Sigmoid colon (tissue), 7 donors: ENCODE measurements around the gene CLEC16A. TPM values are rescaled to one million over a fixed set of nuclear protein-coding genes. Genes with fewer than 3 reads are reported as not detected.

Experiments used
- DNase-seq: peaks from one replicate; pipeline ENCODE4 v3.0.0-alpha.2; 2019
- H3K27ac ChIP-seq, 4 donors: fragments of 200-600 bp; sonication (generic); one replicate each; pipeline ENCODE4 v1.5.1; 2016 to 2019; ENCODE audit warnings: mild to moderate bottlenecking in 1 of 4
- H3K27me3 ChIP-seq, 3 donors: fragments of 200-600 bp; sonication (generic); one replicate each; pipeline ENCODE4 v1.5.1; 2019; ENCODE audit warnings: mild to moderate bottlenecking in 1 of 3
- H3K36me3 ChIP-seq, 4 donors: fragments of 200-600 bp; sonication (generic); one replicate each; pipeline ENCODE4 v1.5.1; 2016 to 2019
- H3K4me1 ChIP-seq, 4 donors: fragments of 200-600 bp; sonication (generic); one replicate each; pipeline ENCODE4 v1.5.1; 2017 to 2019
- H3K4me3 ChIP-seq, 4 donors: fragments of 200-600 bp; sonication (generic); one replicate each; pipeline ENCODE4 v1.5.1; 2017 to 2019; ENCODE audit warnings: mild to moderate bottlenecking in 2 of 4, moderate library complexity in 1 of 4
- H3K9me3 ChIP-seq, 4 donors: fragments of 200-600 bp in 3 of 4; sonication (generic) in 3 of 4; one replicate each; pipeline versions ENCODE4 v1.5.1 to v1.6.1; 2013 to 2019
- CTCF ChIP-seq, 4 experiments: fragments of 450-650 bp in 3 of 4; fragments of 200-600 bp in 1 of 4; IDR thresholded peaks; one replicate each; pipeline ENCODE4 v1.5.1; 2016 to 2019; ENCODE audit warnings: antibody characterized with exemption in 4 of 4, mild to moderate bottlenecking in 3 of 4, moderate library complexity in 2 of 4
- EP300 ChIP-seq, 4 donors: sonication (generic); formaldehyde crosslinking; IDR thresholded peaks; one replicate each; pipeline ENCODE4 v1.6.1; 2017; ENCODE audit warnings: antibody characterized with exemption in 4 of 4
- POLR2A ChIP-seq, 2 donors: fragments of 450-650 bp; IDR thresholded peaks; one replicate each; pipeline ENCODE4 v1.6.1; 2016; ENCODE audit warnings: antibody characterized with exemption in 2 of 2, mild to moderate bottlenecking in 2 of 2, moderate library complexity in 2 of 2
- POLR2AphosphoS5 ChIP-seq, 4 donors: sonication (generic); formaldehyde crosslinking; IDR thresholded peaks; one replicate each; pipeline ENCODE4 v1.6.1; 2017; ENCODE audit warnings: antibody characterized with exemption in 4 of 4
- WGBS, 2 donors: extraction: QIAGEN DNeasy Blood & Tissue Kit; methylation state at CpG; one replicate each; pipeline ENCODE4 v1.1.7; 2013; 5-methylcytosine and 5-hydroxymethylcytosine counted together
- intact Hi-C: fragments of 100-400 bp; cut with DNase I; formaldehyde crosslinking; loops from one replicate; pipeline ENCODE4 v1.15.1; 2023
- polyA plus RNA-seq, 3 donors: library from polyadenylated mRNA; stranded (reverse); fragments of 200-250 nt; gene quantifications; one replicate each; pipeline ENCODE4 v1.2.3, GENCODE V29; 2013
- total RNA-seq, 4 donors: library from RNA; depleted of rRNA; stranded (reverse); fragments of >200 nt; gene quantifications; one replicate each; pipeline ENCODE4 v1.1.0, GENCODE V29; 2016
- donor health status: healthy with polysubstance abuse.
- donor health status: Bipolar disorder and iron deficiency.
- donor health status: healthy.

CLEC16A gene
- total and polyA plus RNA-seq, 7 donors = 9.6 to 35.2 (median 24.6) TPM

- no peaks in the 10 kb centered on the region for H3K36me3 ChIP-seq
- no peak for DNase-seq
- TF ChIP-seq EP300 (IDR thresholded peaks at IDR 0.05) = no peak
- H3K27ac ChIP-seq = peak overlapping the region in 3 of 4 donors; percentile 55 to 81 (median 69)
- WGBS, 2 donors = 50 to 58% methylated on average over 6 of the region's 6 CpGs
- intact Hi-C loops = no loop called here
- H3K4me1 ChIP-seq = peaks cover 0 to 63% (median 61%) of the 10 kb centered on the region in 4 donors
- H3K4me3 ChIP-seq = no peak overlapping the region
- H3K27me3 ChIP-seq = no peaks in the 10 kb centered on the region
- no peaks in the 10 kb centered on the region for H3K9me3 ChIP-seq
Measured at GRCh38 chr16:11088831-11089230, 144.5 kb downstream of the CLEC16A start.

DNA sequence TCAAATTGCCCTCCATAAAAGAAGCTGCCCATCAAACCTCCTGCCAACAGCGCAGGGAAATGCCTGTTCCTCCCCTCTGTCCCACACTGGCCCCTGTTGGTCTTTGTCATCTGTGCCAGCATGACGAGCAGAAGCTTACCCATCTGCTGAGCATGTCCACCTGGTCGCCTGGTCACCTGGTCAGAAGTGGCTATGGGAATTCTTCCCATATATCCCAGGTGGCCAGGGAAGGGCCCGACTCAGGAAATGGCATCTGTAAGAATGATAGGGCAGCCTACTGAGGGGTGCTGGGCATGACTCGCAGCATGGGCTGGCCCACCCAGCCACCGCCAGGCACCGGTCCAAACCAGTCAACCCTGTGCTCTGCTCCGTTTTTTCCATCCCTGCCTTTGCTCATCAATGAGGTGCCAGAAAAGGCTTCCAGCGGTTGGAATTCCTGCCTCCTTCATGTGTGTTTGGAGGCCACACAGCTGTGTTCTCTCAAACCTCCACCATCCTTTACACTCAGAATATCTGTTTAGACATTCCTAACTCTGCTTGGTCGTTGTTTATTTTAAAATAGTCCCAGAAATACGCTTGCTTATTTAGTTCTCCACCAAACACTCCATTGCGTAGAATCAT lies 145.2 kb downstream of the CLEC16A start:
- DNase-seq = peak; percentile 88

DNA sequence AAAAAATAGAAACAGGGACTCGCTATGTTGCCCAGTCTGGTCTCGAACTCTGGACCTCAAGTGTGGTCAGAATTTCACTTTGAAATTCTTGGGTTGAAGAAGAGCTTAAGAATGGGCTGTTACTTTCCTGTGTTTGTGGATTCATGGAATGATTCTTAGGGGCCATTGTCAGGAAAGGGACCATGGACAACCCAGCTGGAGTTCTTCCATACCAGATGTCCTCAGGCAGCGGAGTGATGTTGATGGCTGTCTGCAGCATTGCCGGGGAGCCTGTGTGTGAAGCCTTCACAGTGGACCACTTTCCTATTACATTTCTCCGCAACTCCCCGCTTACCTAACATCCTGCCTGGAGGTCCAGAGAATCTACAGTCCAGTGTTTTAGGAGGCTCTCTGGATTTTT lies 145.9 kb downstream of the CLEC16A start:
- Histone ChIP-seq H3K27ac (peak overlapping the region; percentile 55 to 81 (median 66)), H3K27me3 (no peaks in the 10 kb centered on the region), H3K4me1 (peaks cover 0 to 63% (median 62%) of the 10 kb centered on the region in 4 donors), H3K9me3 (no peaks in the 10 kb centered on the region), H3K36me3 (no peaks in the 10 kb centered on the region), H3K4me3 (no peak overlapping the region)
- no peak for TF ChIP-seq CTCF (IDR thresholded peaks at IDR 0.05)
- no peak for TF ChIP-seq EP300 (IDR thresholded peaks at IDR 0.05)
- TF ChIP-seq POLR2A (IDR thresholded peaks at IDR 0.05) = no peak
- no peak for TF ChIP-seq POLR2AphosphoS5 (IDR thresholded peaks at IDR 0.05)
- DNase-seq = no peak
- intact Hi-C loops = loop anchor here (5.0 kb wide), 1 partner anchor 37 kb away; no protein-coding TSS in a partner anchor
- WGBS, 2 donors = 87 to 89% methylated on average over 6 of the region's 6 CpGs

More for the DNA sequence above, 145.2 kb downstream of the CLEC16A start:
- Histone ChIP-seq H3K27ac (peak overlapping the region; percentile 55 to 81 (median 66)), H3K36me3 (no peaks in the 10 kb centered on the region), H3K9me3 (no peaks in the 10 kb centered on the region), H3K4me1 (peaks cover 0 to 63% (median 62%) of the 10 kb centered on the region in 4 donors), H3K4me3 (no peak overlapping the region), H3K27me3 (no peaks in the 10 kb centered on the region)
- intact Hi-C loops = loop anchor here (5.0 kb wide), 1 partner anchor 38 kb away; no protein-coding TSS in a partner anchor
- 39 to 73% methylated on average over 12 of the region's 12 CpGs for WGBS, 2 donors
- TF ChIP-seq EP300 (IDR thresholded peaks at IDR 0.05) (peak in 1 of 4 donors; percentile 59), POLR2AphosphoS5 (IDR thresholded peaks at IDR 0.05) (peak in 3 of 4 donors; percentile 56 to 79 (median 74)), POLR2A (IDR thresholded peaks at IDR 0.05) (no peak)

DNA sequence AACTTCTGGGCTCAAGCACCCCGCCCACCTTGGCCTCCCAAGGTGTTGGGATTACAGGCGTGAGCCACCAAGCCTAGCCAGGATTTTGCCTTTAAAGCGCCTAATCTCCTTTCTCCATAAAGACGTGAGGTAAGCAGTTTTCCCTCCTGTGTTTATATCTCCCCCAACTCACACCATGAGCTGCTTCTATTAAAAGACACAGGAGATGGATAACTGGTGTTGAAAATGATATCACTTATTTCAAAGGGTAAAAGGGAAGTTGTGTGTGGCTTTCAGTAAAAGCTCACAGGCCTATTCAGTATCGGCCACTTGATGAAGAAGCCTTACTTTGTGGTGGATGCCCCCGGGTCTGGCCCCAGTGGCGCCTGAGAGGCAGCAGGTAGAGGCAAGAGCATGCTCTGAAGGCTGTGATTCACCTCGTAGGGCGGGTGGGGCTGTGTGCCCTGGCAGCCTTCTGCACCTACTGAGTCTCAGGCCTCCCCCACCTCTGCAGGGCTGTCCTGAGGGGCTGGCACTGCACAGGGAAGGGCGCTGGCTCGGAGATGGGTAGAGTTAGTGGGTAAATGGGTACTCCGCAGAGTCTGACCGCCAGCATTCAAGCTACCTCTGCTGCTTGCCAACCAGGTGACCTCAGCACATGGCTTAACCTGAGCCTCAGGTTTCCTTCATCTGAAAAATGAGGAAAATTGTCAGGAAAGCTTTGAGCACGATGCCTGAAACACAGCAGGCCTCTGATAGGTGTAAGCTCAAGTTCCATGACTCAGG lies 146.8 kb downstream of the CLEC16A start:
- intact Hi-C loops = loop anchor here (5.0 kb wide), 1 partner anchor 36 kb away; no protein-coding TSS in a partner anchor
- H3K27ac ChIP-seq = peak overlapping the region; percentile 20 to 81 (median 66)
- no peak overlapping the region for H3K4me3 ChIP-seq
- H3K36me3 ChIP-seq = no peaks in the 10 kb centered on the region
- peaks cover 0 to 58% (median 56%) of the 10 kb centered on the region in 4 donors for H3K4me1 ChIP-seq
- no peaks in the 10 kb centered on the region for H3K9me3 ChIP-seq
- 82 to 89% methylated on average over 14 of the region's 14 CpGs for WGBS, 2 donors
- H3K27me3 ChIP-seq = no peaks in the 10 kb centered on the region
- TF ChIP-seq CTCF (IDR thresholded peaks at IDR 0.05) (no peak), EP300 (IDR thresholded peaks at IDR 0.05) (no peak), POLR2AphosphoS5 (IDR thresholded peaks at IDR 0.05) (no peak), POLR2A (IDR thresholded peaks at IDR 0.05) (no peak)
- DNase-seq = no peak

DNA sequence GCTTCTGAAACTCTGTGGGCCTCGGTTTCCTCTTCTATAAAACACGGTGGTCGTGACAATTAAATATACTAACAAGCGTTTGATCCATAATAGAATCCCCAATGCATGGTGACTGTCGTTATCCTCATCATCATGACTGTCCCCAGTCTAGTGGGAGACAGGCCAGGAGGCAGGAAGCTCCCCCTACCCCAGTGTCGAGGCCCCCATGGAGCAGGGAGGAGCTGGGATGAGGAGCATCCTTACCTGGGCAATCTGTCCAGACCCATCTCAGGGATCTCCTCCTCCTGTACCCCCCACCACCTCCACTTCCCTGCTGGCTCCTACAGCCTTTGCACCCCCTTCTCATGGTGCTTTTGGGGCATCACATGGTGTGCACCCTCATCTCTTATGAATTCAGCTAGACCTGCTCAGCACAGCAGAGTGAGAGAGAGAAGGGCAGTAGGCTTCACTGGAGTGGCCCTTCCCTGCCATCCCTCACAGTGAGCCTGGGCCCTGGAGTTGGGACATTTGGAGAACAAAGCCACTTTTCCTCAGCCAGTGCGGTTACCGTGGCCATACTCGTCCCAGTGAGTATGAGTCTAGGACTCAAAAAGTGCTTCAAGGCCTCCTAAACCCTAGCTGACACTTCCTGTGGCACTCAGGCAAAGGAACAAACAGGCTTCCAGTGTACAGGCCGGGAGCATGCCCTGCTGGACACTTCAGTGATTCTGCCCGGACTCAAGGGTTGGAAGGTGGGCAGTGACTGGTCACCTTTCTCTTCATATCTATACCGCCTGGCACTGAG lies 148.6 kb downstream of the CLEC16A start:
- intact Hi-C loops = loop anchor here (5.0 kb wide), 1 partner anchor 34 kb away; no protein-coding TSS in a partner anchor
- peak overlapping the region; percentile 56 to 80 (median 79) for H3K27ac ChIP-seq

More for the DNA sequence above, 148.6 kb downstream of the CLEC16A start:
- H3K4me1 ChIP-seq = peaks cover 0 to 50% (median 46%) of the 10 kb centered on the region in 4 donors
- no peaks in the 10 kb centered on the region for H3K9me3 ChIP-seq
- no peak for DNase-seq
- TF ChIP-seq CTCF (IDR thresholded peaks at IDR 0.05) = no peak
- TF ChIP-seq POLR2AphosphoS5 (IDR thresholded peaks at IDR 0.05) = no peak
- no peak for TF ChIP-seq POLR2A (IDR thresholded peaks at IDR 0.05)
- TF ChIP-seq EP300 (IDR thresholded peaks at IDR 0.05) = no peak
- H3K4me3 ChIP-seq = no peak overlapping the region
- no peaks in the 10 kb centered on the region for H3K36me3 ChIP-seq
- WGBS, 2 donors = 85 to 91% methylated on average over 12 of the region's 12 CpGs
- no peaks in the 10 kb centered on the region for H3K27me3 ChIP-seq
